ENCODE data around the gene COMT.

- TF ChIP-seq, protein P1, sequence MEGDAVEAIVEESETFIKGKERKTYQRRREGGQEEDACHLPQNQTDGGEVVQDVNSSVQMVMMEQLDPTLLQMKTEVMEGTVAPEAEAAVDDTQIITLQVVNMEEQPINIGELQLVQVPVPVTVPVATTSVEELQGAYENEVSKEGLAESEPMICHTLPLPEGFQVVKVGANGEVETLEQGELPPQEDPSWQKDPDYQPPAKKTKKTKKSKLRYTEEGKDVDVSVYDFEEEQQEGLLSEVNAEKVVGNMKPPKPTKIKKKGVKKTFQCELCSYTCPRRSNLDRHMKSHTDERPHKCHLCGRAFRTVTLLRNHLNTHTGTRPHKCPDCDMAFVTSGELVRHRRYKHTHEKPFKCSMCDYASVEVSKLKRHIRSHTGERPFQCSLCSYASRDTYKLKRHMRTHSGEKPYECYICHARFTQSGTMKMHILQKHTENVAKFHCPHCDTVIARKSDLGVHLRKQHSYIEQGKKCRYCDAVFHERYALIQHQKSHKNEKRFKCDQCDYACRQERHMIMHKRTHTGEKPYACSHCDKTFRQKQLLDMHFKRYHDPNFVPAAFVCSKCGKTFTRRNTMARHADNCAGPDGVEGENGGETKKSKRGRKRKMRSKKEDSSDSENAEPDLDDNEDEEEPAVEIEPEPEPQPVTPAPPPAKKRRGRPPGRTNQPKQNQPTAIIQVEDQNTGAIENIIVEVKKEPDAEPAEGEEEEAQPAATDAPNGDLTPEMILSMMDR (IDR thresholded peaks at IDR 0.05) = no peak
- no peak for TF ChIP-seq POLR2A (IDR thresholded peaks at IDR 0.05)
Observed at GRCh38 chr22:19936513-19936912, 5.1 kb upstream of the COMT start.

All from Peyer's patch (tissue), 4 donors.